Measurements from ENCODE around the gene GLS.
"Not testable (repeated sequence)": the region's sequence is repeated elsewhere in the genome, so short reads cannot be mapped to it uniquely, and the experiment has no call there.

Gene GLS

DNA sequence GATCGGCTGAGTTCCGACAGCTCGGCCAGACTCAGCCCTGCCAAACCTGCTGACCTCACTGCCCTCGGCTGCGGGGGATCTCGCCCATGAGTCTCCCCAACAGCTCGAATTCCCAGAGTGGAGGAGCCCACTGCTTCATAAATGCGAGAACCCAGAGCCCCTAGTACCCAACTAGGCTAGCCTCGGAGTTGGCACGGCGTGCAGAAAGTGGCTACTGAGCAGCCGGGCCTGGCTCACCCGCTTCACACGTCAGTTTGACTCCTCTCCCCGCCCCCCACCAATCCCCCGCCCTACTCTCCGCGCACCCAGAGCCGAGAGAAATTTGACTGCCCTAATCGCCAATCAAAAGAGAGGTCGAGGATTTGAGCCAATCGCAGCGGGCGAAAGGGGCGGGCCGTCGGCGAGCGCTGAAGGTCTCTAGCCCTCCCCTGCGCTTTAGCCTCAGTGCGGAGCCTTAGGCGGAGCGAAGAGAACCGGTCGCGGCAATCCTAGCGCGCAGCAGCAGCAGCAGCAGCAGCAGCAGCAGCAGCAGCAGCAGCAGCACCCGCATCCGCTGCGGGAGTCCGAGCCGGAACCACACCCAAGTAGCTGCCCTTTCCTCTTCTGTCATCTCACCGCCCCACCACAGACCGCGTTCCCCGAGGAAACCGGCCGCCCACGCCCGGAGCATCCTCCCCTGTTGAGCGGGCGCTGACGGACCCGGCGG lies at the start of gene GLS:
TSS of gene GLS (plus strand) at position 444 of the 706 bp plus-strand sequence. CDS start 264 bp downstream, outside the sequence.
- DNase-seq (ENCODE audit: low read depth), result peak; percentile 92

DNA sequence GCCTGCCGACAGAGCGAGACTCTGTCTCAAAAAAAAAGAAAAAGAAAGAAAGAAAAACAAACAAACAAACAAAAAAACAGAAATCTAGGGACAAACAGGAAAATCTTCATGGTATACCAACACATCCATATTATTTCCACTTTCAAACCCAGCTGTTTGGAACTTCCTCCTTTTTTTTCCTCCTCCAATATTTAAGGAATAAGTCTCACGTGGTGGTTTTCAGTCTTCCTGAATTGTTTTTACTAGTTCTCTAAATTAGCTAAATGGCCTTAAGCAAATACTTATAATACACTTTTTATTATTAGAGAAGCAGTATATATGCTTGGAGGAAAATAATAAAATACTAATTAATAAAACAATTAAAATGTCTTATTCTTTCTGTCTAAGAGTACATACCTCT lies 48.7 kb upstream of the GLS start:
- DNase-seq (ENCODE audit: low read depth), result no peak

DNA sequence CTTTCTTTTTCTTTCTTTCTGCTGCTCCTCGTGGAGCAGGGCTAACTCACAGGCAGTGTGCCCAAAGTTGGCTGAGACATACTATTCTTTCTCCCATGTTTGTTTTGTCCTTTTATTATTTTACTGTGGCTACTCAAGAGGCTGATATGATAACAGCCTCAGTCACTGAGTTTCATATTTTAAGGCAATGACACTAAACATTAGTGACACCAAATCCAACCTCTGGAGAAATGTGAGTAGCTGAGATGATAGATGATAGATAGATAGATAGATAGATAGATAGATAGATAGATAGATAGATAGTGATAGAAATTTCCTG lies 45.8 kb upstream of the GLS start:
- DNase-seq (ENCODE audit: low read depth), result no peak

DNA sequence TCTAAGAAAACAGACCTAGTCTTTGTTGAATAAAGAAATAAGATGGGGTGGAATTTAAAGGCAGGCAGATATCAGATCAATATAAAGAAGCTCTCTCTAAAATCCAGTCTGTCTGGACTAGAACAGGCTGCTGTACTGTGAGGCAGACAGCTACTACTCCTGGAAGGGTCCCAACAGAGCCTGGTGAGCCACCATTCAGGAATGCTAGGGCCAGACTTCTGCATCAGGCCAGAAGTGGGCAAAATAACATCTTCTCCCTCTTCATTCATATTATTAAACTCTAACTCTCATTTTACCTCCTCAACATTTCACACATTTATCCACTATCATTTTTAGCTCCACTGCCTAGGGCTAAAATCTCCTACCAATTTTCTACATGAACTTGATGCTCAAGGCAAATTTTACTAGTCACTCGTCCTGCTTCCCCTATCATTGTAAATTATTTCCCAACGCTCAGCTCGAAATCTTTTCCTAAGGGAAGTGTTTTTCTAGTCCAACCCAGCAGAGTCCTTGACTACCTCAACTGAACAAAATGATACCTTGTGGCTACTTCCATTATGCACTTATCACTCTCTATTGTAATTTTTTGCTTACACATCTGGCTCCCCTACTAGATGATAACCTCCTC lies 45.2 kb upstream of the GLS start:
- DNase-seq (ENCODE audit: low read depth), result no peak

DNA sequence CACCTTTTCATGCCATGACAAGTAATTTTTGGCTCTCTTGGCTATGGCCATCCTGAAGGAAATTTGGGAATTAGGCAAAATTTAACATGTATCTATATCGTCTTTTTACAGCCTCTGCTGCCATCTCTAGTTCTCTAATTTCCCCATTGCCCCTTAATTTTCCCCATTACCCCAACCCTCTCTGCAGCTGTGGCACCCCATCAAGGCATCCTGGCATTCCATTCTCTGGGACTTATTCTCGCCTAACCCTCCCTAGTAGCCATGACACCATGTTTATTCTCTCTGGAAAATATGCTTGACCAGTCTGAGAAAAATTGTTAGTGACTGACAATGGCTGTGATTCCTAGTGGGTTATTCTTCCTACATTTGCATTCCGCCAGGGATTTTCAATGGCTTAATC lies 43.9 kb upstream of the GLS start:
- no peak for DNase-seq (ENCODE audit: low read depth)

DNA sequence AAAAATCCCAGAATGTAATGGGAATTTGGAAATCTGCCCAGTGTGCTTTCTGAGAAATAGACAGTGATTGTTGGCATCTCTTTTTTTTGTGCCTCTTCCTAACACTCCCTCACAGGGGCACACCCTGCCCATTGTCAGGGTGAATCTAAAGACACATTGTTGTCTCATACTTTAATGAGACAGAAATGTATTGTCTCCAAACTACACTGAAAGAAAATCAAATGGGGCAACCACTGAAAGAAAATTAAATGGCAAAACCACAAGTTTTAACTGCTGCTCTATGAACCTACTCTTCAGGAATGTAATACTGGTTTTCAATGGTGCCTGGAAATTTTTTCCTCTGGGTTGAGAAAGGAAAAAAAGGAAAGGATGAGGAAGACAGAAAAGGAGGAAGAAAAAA lies 43.2 kb upstream of the GLS start:
- DNase-seq (ENCODE audit: low read depth), result no peak

DNA sequence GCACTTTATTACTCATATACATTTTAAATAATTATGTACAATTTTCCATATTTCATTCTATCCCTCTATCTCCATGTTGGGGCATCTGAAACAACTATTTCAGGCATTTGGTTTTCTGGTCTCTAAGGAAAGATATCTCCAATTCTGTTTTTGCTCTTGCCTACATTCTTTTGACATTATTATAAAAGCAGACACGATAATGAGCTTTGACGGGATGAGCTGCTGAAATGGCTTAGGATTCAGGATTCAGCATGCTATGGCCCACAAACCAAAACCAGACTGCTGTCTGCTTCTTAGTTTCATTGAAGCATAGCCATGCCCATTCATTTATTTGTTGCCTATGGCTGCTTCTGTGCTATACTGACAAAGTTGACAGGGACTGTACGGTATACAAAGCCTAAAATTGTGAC lies 42.7 kb upstream of the GLS start:
- DNase-seq (ENCODE audit: low read depth), result no peak

DNA sequence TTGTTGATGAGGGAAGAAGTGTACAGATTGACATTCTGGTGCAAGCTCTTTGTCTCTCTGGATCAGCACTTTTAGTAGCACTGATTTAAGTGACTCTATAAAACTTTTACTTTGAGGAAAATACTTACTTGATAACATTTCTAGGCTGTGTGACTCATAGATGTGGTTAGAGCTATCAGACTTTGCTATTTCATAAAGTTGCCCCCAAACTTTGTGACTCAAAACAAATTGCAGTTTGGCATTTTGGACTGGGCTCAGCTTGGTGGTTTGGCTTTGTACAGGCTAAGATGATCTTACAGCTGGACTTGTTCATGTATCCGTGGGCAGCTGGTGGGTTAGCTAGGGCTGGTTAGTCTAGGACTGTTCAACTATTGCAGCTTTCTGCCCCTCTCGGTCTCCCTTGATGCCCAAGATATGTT lies 42.1 kb upstream of the GLS start:
- no peak for DNase-seq (ENCODE audit: low read depth)

DNA sequence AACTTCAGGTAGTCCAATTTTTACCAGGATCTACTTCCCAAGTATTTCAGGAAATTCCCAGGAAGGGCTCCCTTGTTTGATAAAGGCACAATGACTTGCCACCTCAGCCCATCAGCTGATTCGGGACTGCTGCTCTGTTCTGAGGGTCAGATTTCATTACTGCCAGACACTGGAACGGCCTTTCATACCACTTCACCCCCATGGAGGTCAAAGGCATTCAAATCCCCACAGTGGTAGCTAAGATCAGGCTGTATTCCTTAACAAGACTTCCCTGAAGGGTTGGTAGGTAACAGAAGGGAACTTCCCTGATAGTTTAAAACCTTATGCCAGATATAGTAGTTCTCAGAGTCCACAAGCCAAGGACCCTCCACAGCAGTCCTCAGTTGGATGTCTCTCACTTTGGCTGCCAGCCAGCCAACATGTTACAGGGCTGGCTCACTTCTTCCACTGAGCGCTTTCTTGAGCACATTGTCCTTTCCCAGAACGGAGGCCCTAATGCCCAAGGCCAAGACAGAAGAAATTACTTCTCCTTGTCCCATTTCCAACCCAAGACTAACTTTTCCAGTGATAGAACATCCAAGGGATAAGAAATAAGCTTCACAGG lies 40.0 kb upstream of the GLS start:
- DNase-seq (ENCODE audit: low read depth), result no peak

DNA sequence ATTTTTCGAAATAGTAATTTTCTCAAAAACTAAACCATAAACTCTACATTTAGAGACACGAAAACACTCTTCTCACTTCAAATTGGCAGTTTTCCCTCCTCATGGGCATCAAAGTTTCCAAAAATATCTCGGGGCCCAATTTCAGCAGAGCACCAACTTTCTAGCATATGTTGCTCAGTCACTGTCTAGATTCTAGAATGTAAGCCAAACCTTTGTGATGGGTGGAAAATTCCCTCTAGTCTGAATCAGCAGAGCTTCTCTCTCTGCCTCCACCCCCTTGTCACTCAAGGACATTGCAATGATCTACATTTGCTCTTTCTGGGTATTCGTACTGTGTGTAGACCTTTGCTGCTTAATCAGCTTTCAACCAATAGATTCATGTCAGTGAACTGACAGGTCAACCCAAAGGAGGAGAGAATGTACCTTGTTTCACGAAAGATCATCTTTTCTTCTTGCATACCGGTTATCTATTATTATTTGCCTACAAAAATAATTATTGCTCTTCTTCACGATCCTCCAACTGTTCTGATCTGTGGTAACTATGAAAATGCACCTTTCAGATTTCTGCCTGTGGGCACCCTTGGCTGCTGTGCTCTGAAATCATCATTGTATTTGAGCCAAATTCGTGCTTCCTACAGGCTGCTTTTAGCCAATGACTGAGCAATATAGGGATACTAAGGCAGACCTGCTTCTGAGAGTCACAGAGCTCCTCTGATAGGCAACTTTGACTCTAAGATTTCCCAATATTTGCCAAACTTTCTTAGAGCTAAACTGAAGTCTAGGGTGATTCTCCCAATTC lies 38.7 kb upstream of the GLS start:
- no peak for DNase-seq (ENCODE audit: low read depth)

DNA sequence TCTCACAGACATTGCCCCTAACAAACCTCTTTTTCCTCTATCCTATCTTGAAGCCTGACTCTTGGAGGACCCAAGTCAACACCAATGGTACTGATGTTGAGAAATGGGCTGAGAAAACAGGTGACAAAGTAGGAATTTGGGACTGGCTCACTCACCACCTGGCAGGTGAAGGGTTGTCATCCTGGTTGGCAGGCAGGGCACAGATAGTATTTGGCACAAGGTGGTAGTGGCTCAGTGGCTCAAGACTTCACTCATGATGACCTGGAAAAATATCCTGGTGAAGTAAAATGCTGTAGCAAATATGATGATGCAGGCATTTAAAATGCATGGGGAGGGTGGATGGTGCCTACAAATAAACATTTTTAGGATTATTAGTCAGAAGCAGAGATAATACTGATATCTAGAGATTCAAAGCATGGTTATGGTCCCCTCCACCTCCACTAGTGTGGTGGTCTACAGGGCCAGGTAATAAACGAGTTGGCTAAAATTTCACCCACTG lies 38.0 kb upstream of the GLS start:
- DNase-seq (ENCODE audit: low read depth), result no peak

DNA sequence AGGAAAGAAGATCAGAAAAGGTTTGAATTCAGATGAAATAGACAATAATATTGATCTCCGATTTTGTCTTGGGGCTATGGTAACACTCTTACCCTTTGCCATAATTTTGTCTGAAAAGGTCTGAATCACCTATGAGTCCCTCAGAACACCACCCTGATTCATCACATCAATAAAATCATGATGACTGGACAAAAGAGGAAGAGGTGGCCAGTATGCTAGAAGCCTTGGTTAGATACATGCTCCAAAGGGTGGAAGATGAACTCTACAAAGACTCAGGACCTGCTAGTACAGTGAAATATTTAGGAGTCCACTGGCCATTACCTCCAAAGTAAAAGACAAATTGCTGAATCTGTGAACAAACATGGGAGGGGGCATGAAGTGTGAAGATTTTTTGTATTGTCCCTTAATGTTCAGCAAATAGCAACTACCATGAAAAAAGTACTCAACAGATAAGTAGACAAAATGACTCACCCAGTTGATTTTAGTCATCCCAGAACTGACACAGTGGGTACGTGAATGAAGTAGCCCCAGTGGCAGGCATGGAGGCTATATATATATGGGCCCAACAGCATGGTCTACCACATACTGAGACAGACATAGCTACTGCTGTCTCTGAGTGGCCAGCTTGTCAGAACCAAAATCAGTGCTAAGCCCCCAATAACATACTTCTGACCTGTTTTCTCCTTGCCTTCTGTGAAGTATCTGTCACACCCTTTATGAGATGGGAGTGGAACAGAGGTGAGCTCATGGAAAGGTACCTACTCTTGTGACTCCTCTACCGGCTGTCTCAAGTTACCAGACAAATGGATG lies 36.5 kb upstream of the GLS start:
- no peak for DNase-seq (ENCODE audit: low read depth)

DNA sequence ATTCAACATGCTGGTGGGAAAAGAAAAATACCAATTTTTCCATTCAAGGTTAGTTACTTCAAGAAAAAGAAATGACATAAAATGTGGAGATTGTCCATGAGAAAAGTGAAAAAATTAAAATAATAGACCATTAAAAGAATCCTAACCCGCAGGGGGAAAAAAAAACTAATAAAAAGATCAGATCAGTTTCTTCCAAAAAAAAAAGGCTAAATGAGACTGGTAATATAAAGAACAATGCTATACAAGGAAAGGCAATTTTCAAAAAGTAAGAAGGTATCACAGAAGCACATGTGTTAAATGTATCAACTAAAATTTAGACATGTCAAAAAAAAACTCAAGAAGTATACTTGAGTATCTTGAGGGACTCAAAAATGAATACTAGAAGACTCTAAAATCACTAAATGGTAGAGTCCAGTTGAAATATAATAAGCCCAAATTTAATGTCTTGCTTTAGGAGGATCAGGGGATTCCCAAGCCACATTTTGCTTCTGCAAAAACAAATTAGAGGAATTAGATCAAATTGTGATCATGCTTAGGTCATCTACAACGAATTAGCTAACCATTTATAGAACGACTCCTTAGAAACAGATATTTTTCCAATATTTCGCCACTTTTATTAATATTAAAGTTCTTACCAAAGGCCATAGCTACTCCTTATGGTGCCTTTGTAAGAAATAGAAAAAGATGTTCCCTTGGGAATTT lies 35.8 kb upstream of the GLS start:
- no peak for DNase-seq (ENCODE audit: low read depth)

DNA sequence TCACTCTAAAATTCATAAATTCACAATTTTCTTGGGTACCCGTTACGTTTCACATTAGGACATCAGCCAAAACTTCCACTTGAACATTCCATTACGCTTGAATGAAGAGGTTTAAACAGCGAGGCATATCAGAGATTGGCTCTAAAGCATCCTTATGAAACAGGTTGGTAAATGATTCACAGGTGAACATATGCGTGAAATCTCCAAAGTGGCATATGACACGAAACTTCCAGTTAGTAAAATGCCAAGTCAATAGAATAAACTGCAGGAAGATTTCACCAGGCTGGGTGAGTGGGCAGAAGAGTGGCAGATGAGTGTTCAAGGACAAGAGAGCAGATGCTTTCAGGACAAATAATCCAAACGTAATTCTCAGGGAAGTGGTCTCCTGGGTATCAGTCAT lies 33.9 kb upstream of the GLS start:
- DNase-seq (ENCODE audit: low read depth), result no peak

DNA sequence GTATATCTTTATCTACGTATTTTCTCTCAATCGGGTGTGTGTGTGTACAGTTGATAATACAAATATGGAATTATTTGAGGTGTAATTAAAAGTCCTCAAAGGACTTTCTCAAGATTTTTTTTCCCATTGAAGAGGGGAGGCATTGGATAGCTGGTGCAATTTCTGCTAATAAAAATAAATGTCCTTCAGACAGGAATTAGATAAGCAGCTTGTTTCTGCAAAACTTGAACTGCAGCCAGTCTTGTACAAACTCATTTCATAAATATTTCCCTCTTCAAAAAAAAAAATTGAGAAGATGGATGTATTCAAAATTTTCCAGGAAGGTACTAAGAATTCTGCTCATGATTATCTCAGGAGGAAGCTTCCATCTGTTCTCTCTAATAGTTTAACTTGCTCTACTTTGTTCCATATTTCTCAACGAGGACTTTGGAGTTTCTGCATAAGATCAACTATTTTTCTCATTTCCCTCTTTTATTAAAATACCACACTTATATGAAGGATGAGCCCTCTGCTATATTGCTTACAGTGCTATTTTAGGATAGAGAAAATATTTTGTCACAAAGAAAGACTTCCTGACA lies 33.0 kb upstream of the GLS start:
- no peak for DNase-seq (ENCODE audit: low read depth)

DNA sequence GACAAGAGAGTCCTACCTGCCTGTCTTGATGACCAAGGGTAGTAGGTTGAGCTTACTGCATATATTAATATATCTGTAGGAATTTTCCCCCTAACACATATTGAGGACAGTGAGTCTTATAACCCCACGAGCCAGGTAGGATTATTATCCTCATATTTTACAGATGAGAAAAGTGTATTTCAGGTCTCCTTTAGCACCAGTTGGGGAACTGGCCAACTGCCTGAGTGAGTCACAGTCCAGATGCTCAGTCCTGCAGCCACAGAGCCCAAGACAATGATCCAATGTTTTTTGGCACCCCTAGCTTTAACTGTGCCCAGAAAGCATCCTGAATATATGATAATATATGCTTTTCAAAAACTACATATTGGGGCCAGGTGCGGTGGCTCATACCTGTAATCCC lies 30.8 kb upstream of the GLS start:
- no peak for DNase-seq (ENCODE audit: low read depth)

DNA sequence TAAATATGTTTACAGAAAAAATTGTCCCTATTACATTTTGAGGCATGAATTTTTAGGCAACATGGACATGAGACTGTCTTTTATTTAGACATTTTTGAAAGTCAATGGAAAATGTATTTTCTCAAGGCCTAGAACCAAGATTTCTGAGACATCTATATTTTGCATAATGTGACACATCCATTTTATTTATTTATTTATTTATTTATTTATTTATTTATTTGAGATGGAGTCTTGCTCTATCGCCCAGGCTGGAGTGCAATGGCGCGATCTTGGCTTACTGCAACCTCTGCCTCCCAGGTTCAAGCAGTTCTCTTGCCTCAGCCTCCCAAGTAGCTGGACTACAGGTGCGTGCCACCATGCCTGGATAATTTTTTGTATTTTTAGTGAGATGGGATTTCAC lies 27.6 kb upstream of the GLS start:
- not testable (repeated sequence) for DNase-seq (ENCODE audit: low read depth)

DNA sequence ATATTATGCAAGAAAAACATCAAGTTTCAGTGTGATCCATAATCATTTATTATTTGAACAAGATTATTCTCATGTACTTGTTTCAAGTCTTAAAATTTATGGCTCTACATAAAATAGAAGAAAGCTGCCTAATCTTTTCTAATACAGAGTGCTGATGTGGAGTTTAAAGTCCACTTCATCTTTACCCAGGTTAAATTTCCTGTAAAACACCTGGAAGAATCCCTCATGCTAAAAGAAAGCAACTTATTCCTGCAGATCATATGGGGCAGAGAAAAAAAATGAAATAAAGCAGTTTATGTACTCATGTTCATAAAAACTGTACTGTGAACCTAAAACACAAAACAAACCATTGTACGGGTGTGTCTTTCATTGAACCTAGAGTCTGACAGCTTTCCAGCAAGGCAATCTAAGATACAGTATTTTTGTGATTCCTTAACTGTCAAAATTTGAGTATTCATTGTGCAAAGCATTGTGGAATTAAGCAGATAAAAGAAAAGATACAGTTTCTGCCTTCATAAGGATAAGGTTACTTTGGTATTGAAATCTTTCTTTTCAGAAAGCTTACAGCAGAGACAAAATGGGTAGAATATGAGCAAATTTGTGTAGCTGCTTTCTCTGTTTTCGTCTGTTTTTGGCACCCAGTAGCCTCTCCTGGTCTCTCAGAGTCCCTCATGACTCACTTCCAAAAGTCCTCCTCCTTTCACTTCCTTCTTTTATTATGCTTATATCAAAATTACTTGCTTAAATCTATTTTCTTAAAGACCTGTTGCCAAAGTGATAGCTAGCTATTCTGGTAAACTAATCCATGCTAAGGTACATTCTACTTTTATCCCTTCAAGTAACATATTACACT lies 26.9 kb upstream of the GLS start:
- no peak for DNase-seq (ENCODE audit: low read depth)

DNA sequence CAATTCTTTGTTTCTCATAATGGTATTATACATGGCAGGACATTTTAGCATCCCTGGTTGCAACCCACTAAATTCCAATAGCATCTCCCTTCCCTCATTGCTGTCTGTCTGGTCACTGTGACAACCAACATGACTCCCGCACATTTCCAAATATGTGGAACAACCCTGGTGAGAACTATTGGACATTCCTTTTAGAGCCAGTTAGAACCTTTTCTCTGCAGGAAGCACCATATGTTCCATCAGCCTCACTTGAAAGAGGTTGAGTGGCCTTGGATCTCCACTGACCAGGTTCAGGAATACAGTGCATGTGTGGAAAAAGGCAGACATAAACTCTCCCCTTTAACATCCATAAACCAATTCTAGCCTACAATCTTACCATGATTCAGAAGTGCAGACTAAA lies 25.9 kb upstream of the GLS start:
- no peak for DNase-seq (ENCODE audit: low read depth)

DNA sequence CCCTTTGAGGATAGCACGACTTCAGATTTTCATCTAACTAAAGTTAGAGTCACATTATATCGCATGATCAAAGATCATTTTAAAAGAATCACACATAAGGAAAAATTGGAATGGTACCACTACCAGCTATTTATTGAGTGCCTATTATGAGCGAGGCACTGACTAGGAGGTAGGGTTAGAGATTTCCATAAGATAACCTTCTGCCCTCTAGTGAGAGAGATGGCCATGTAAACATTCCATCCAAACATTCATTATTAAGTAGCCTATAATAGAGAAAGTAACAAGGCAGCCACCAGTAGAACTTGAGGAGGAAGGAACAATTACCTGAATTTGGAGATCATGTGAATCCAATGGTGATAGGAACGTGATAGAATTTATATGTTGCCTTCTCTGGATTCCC lies 25.4 kb upstream of the GLS start:
- DNase-seq (ENCODE audit: low read depth), result no peak

All from stimulated activated CD8-positive, alpha-beta memory T cell treated with anti-CD3 and anti-CD28 coated beads, Interleukin-12 subunit alpha, Interleukin-12 subunit beta, amount 100 ng/mL, for 1 hour (primary cell).